Pancreas (tissue), 10 donors: ENCODE results near the gene MIB2. TPM values are rescaled to one million over a fixed set of nuclear protein-coding genes. Genes with fewer than 3 reads are reported as not detected.

Source experiments
- ATAC-seq, 4 donors: fragments of 200-7000 bp; cut with Tn5 transposase; one replicate each; pipeline versions ENCODE4 v1.8.0 to v1.9.1; 2020; ENCODE audit warnings: mild to moderate bottlenecking in 4 of 4, moderate library complexity in 4 of 4
- DNase-seq, 6 donors: peaks; one replicate each; pipeline ENCODE4 v3.0.0-alpha.2; 2020
- FAIRE-seq: peaks from 2 replicates; lab custom pipeline; 2012; peaks lifted over from hg19 to GRCh38; lab: Jason Lieb, UNC
- H3K27ac ChIP-seq, 4 donors: fragments of 200-600 bp; sonication (generic); 1 replicate in 3 of 4; 2 replicates in 1 of 4; pipeline versions ENCODE4 v1.5.0 to v1.8.0; 2020
- H3K27me3 ChIP-seq, 4 donors: fragments of 200-600 bp; one replicate each; pipeline ENCODE4 v1.8.0; 2021
- H3K36me3 ChIP-seq, 3 donors: fragments of 200-600 bp; sonication (generic) in 1 of 3; one replicate each; pipeline versions ENCODE4 v1.5.0 to v1.8.0; 2020 to 2021
- H3K4me1 ChIP-seq, 3 donors: fragments of 200-600 bp; one replicate each; pipeline ENCODE4 v1.8.0; 2021
- H3K4me3 ChIP-seq, 4 donors: fragments of 200-600 bp; sonication (generic) in 2 of 4; one replicate each; pipeline versions ENCODE4 v1.5.0 to v1.8.0; 2020 to 2021
- H3K9me3 ChIP-seq, 4 donors: fragments of 200-600 bp; one replicate each; pipeline ENCODE4 v1.8.0; 2021
- CTCF ChIP-seq, 4 donors: fragments of 200-600 bp; sonication (generic) in 3 of 4; IDR thresholded peaks; one replicate each; pipeline versions ENCODE4 v1.5.0 to v1.8.0; 2021; ENCODE audit warnings: antibody characterized with exemption in 4 of 4
- WGBS, 2 donors: extraction: QIAGEN DNeasy Blood & Tissue Kit; methylation state at CpG; one replicate each; pipeline ENCODE4 v1.1.7; 2013; 5-methylcytosine and 5-hydroxymethylcytosine counted together
- intact Hi-C, 3 donors: fragments of 100-400 bp; cut with DNase I; formaldehyde crosslinking; loops; one replicate each; pipeline versions ENCODE4 v1.11.1 to v1.14.2; 2022
- polyA plus RNA-seq, 2 donors: library from polyadenylated mRNA; stranded (reverse); fragments of 200-250 nt; gene quantifications; one replicate each; pipeline ENCODE4 v1.2.3, GENCODE V29; 2013
- total RNA-seq, 6 donors: library from RNA; stranded (reverse); fragmentation: NEBNext Ultra II Directional in 4 of 6; extraction: Animal tissue kit (Norgen Biotek cat#: 25700) in 4 of 6; gene quantifications; one replicate each; pipeline versions ENCODE4 v1.2.1 to v1.2.4, GENCODE V29; 2021 to 2023
- donor health status: healthy with polysubstance abuse.
- donor health status: DM: no; HTN: no; CAD: no; lungs with moderate emphysema.
- donor health status: DM: no; HTN: no; CAD: no.
- donor health status: control.
- donor health status: control.
- donor health status: Bipolar disorder and iron deficiency.
- donor health status: DM: yes; HTN: yes; CAD: no.
- donor health status: DM: no; HTN: no; CAD: no.
- donor health status: DM: no; HTN: no; CAD: no.
- donor health status: DM: yes; HTN: yes; CAD: no.

MIB2 gene
- total and polyA plus RNA-seq, 8 donors: 27.4 to 253 (median 37.2) TPM

DNA sequence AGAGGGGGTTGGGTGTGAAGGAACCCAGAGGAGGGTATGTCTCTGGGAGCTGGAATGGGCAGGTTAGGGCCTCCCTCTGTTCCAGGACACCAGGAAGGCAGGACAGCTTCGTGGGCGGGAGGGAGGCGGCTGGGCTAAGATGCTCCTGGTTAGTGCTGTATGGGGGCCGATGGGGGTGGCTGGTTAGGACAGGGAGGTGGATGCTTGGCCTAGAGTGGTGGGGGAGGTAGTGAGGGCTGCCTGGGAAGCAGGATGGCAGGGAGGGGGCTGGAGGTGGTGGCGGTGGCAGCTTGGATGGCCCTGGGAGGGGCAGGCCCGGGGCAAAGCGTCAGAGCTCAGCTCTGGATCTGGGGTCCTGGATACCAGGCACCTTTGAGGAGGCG is 10.5 kb downstream of the MIB2 start:
- H3K4me3 ChIP-seq: no peak overlapping the region
- peaks cover 0 to 6% (median 0%) of the 10 kb centered on the region in 3 donors for H3K36me3 ChIP-seq
- TF ChIP-seq CTCF (IDR thresholded peaks at IDR 0.05): no peak
- WGBS, 2 donors: 88 to 99% methylated on average over 7 to 8 of the region's 8 CpGs
- H3K27me3 ChIP-seq: no peaks in the 10 kb centered on the region
- no peaks in the 10 kb centered on the region for H3K9me3 ChIP-seq
- FAIRE-seq (no peak), DNase-seq (peak in 3 of 6 donors; percentile 14 to 64 (median 15)), ATAC-seq (no peak)
- no peak overlapping the region for H3K27ac ChIP-seq
- intact Hi-C loops: no loop called here
- no peaks in the 10 kb centered on the region for H3K4me1 ChIP-seq

DNA sequence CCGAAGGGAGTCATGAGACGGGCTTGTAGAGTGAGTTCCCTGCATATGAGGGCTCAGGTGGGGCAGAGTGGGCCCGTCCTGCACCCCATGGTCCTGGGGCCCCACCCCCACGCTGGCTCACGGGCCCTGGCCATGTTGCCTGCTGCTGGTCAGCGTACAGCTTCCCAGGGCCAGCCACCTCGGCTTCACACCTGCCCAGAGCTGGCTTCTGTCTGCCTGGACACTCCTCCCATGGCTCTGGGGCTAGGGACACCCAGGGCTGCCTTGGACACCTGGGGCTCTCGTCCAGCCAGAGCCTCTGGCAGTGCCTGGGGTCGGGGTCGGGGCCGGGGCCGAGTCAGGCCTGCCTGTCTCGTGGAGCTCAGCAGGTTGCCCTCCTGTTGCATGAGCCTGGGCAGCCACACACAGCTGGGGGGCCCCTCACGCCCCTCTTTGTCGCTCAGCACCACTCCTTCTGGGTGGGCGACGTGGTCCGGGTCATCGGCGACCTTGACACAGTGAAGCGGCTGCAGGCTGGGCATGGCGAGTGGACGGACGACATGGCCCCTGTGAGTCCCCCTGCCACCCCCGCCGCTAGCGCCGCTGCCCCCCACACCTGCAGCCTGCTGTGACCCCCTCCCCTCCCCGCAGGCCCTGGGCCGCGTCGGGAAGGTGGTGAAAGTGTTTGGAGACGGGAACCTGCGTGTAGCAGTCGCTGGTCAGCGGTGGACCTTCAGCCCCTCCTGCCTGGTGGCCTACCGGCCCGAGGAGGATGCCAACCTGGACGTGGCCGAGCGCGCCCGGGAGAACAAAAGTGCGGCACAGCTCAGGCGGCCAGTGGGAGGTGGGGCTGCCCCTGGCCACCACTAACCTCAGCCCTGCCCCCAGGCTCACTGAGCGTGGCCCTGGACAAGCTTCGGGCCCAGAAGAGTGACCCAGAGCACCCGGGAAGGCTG is 11.2 kb downstream of the MIB2 start:
- H3K36me3 ChIP-seq: peaks cover 0 to 6% (median 0%) of the 10 kb centered on the region in 3 donors
- no peaks in the 10 kb centered on the region for H3K27me3 ChIP-seq
- WGBS, 2 donors: 94 to 96% methylated on average over 44 to 48 of the region's 48 CpGs
- intact Hi-C loops: no loop called here
- ATAC-seq (no peak), FAIRE-seq (no peak), DNase-seq (peak in 3 of 6 donors; percentile 13 to 74 (median 22))
- no peaks in the 10 kb centered on the region for H3K9me3 ChIP-seq
- no peak overlapping the region for H3K4me3 ChIP-seq
- H3K27ac ChIP-seq: no peak overlapping the region
- TF ChIP-seq CTCF (IDR thresholded peaks at IDR 0.05): no peak
- H3K4me1 ChIP-seq: no peaks in the 10 kb centered on the region

DNA sequence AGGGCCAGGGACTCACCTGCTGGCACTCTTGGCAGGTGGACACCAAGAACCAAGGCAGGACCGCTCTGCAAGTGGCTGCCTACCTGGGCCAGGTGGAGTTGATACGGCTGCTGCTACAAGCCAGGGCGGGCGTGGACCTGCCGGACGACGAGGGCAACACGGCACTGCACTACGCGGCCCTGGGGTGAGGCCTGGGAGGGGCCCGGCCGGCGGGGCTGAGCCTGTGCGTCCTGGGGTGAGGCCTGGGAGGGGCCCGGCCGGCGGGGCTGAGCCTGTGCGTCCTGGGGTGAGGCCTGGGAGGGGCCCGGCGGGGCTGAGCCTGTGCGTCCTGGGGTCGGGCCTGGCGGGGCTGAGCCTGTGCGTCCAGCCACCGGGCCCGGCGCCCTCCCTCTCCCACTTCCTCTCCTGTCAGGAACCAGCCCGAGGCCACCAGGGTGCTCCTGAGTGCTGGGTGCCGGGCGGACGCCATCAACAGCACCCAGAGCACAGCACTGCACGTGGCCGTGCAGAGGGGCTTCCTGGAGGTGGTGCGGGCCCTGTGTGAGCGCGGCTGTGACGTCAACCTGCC is 12.0 kb downstream of the MIB2 start:
- no peak for TF ChIP-seq CTCF (IDR thresholded peaks at IDR 0.05)
- intact Hi-C loops: no loop called here
- Histone ChIP-seq H3K4me3 (no peak overlapping the region), H3K27me3 (no peaks in the 10 kb centered on the region), H3K4me1 (no peaks in the 10 kb centered on the region), H3K9me3 (no peaks in the 10 kb centered on the region), H3K27ac (no peak overlapping the region), H3K36me3 (peaks cover 0 to 6% (median 0%) of the 10 kb centered on the region in 3 donors)
- ATAC-seq (no peak), FAIRE-seq (no peak), DNase-seq (peak in 3 of 6 donors; percentile 10 to 76 (median 21))
- 90% methylated on average over 21 to 37 of the region's 37 CpGs for WGBS, 2 donors

DNA sequence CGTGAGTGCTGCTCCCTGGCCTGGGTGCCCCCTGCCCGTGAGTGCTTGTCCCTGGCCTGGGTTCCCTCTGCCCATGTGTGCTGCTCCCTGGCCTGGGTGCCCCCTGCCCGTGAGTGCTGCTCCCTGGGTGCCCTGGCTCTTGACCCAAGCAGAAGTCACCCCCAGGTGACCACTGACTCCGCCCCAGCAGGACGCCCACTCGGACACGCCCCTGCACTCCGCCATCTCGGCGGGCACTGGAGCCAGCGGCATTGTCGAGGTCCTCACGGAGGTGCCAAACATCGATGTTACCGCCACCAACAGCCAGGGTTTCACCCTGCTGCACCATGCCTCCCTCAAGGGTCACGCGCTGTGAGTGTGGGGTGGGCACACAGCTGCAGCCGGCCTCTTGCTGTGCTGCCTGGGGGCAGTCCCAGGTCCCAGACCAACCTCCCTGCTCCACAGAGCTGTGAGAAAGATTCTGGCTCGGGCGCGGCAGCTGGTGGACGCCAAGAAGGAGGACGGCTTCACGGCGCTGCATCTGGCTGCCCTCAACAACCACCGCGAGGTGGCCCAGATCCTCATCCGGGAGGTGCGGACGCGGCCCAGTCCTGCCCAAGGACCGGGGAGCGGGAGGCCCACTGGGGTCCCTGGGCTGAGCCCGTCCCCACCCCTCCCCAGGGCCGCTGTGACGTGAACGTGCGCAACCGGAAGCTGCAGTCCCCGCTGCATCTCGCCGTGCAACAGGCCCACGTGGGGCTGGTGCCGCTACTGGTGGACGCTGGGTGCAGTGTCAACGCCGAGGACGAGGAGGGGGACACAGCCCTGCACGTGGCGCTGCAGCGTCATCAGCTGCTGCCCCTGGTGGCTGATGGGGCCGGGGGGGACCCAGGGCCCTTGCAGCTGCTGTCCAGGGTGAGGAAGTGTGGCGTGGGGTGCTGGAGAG is 12.8 kb downstream of the MIB2 start:
- ATAC-seq: no peak
- no peak for FAIRE-seq
- H3K4me1 ChIP-seq: no peaks in the 10 kb centered on the region
- no peak for TF ChIP-seq CTCF (IDR thresholded peaks at IDR 0.05)
- no peak overlapping the region for H3K4me3 ChIP-seq
- peak in 3 of 6 donors; percentile 13 to 79 (median 35) for DNase-seq
- intact Hi-C loops: no loop called here
- no peaks in the 10 kb centered on the region for H3K27me3 ChIP-seq
- no peaks in the 10 kb centered on the region for H3K9me3 ChIP-seq
- H3K27ac ChIP-seq: no peak overlapping the region
- H3K36me3 ChIP-seq: peaks cover 0 to 6% (median 0%) of the 10 kb centered on the region in 3 donors
- WGBS, 2 donors: 95% methylated on average over 51 to 53 of the region's 53 CpGs
